Upper lobe of left lung (tissue), 6 donors: ENCODE measurements around the gene ZNF69. TPM values are rescaled to one million over a fixed set of nuclear protein-coding genes. Genes with fewer than 3 reads are reported as not detected.
"Not testable (repeated sequence)": the region's sequence is repeated elsewhere in the genome, so short reads cannot be mapped to it uniquely, and the experiment has no call there.

Source experiments
- ATAC-seq, 2 donors: fragments of 200-7000 bp; cut with Tn5 transposase; one replicate each; pipeline ENCODE4 v1.9.1; 2022; ENCODE audit warnings: mild to moderate bottlenecking in 2 of 2, moderate library complexity in 2 of 2; ENCODE audit not compliant: low FRiP score in 2 of 2
- DNase-seq, 2 donors: peaks; one replicate each; pipeline ENCODE4 v3.0.0-alpha.2; 2019 to 2020
- H3K27ac ChIP-seq, 4 donors: fragments of 200-600 bp; sonication (generic); one replicate each; pipeline ENCODE4 v1.5.1; 2016 to 2019
- H3K27me3 ChIP-seq, 4 donors: fragments of 200-600 bp; sonication (generic); one replicate each; pipeline ENCODE4 v1.5.1; 2017 to 2019
- H3K36me3 ChIP-seq, 4 donors: fragments of 200-600 bp; sonication (generic); one replicate each; pipeline ENCODE4 v1.5.1; 2016 to 2019
- H3K4me1 ChIP-seq, 4 donors: fragments of 200-600 bp; sonication (generic); one replicate each; pipeline ENCODE4 v1.5.1; 2018 to 2019
- H3K4me3 ChIP-seq, 4 donors: fragments of 200-600 bp; sonication (generic); one replicate each; pipeline ENCODE4 v1.5.1; 2017 to 2019; ENCODE audit warnings: mild to moderate bottlenecking in 2 of 4, moderate library complexity in 1 of 4
- H3K9me3 ChIP-seq, 4 donors: fragments of 200-600 bp; sonication (generic); one replicate each; pipeline ENCODE4 v1.5.1; 2018 to 2019
- EP300 ChIP-seq, 4 donors: sonication (generic); formaldehyde crosslinking; IDR thresholded peaks; one replicate each; pipeline ENCODE4 v1.5.1; 2017; ENCODE audit warnings: antibody characterized with exemption in 4 of 4, control low read depth in 2 of 4
- POLR2A ChIP-seq, 4 donors: fragments of 450-650 bp; IDR thresholded peaks; one replicate each; pipeline ENCODE4 v1.5.1; 2016 to 2017; ENCODE audit warnings: antibody characterized with exemption in 4 of 4, mild to moderate bottlenecking in 2 of 4
- POLR2AphosphoS5 ChIP-seq, 2 donors: sonication (generic); formaldehyde crosslinking; IDR thresholded peaks; one replicate each; pipeline ENCODE4 v1.5.1; 2017; ENCODE audit warnings: antibody characterized with exemption in 2 of 2
- WGBS, 2 donors: methylation state at CpG; one replicate each; pipeline ENCODE4 v1.1.5; 2017 to 2018; 5-methylcytosine and 5-hydroxymethylcytosine counted together
- total RNA-seq, 6 donors: library from RNA; depleted of rRNA in 4 of 6; stranded (reverse); fragments of >200 nt in 4 of 6; gene quantifications; one replicate each; pipeline versions ENCODE4 v1.1.0 to v1.2.1, GENCODE V29; 2016 to 2021
- TF ChIP-seq, protein P1 (sequence below), 6 experiments: fragments of 450-650 bp in 4 of 6; fragments of 200-600 bp in 2 of 6; sonication (generic) in 2 of 6; IDR thresholded peaks; one replicate each; pipeline ENCODE4 v1.5.1; 2016 to 2019; ENCODE audit warnings: antibody characterized with exemption in 6 of 6
- donor health status: DM: no; HTN: no; CAD: no; lungs with moderate emphysema.
- donor health status: DM: no; HTN: yes; CAD: no; lungs with severe emphysema.

ZNF69 gene
- total RNA-seq, 6 donors from 2014 or later = 10.1 to 29.3 (median 16.4) TPM

DNA sequence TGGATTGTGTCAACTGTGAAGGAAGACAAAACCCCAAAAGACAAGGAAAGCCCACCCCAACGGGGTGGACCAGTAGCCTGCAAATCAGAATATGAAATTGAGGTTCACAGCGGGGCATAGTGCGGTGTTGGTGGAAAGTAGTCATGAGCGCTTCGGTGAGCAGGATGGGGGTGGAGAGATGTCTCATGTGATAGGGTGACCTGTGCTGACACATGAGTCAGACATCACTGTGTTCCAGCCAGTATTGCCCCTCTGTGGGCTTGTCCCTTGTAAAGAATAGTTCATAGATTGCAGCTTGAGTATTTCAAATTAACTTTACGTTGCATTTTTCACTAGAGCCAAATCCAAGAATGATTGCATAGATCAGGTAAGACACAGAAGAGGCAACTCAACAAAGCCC is 7.3 kb downstream of the ZNF69 start:
- no peak for ATAC-seq
- no peak overlapping the region for H3K4me3 ChIP-seq
- no peaks in the 10 kb centered on the region for H3K4me1 ChIP-seq
- no peak for DNase-seq
- no peaks in the 10 kb centered on the region for H3K27me3 ChIP-seq
- H3K9me3 ChIP-seq = peaks cover under 1 to 22% (median 17%) of the 10 kb centered on the region in 4 donors
- WGBS, 2 donors = 95 to 96% methylated on average over 6 of the region's 6 CpGs
- H3K27ac ChIP-seq = no peak overlapping the region
- no peak for TF ChIP-seq POLR2A (IDR thresholded peaks at IDR 0.05)
- TF ChIP-seq, protein P1, sequence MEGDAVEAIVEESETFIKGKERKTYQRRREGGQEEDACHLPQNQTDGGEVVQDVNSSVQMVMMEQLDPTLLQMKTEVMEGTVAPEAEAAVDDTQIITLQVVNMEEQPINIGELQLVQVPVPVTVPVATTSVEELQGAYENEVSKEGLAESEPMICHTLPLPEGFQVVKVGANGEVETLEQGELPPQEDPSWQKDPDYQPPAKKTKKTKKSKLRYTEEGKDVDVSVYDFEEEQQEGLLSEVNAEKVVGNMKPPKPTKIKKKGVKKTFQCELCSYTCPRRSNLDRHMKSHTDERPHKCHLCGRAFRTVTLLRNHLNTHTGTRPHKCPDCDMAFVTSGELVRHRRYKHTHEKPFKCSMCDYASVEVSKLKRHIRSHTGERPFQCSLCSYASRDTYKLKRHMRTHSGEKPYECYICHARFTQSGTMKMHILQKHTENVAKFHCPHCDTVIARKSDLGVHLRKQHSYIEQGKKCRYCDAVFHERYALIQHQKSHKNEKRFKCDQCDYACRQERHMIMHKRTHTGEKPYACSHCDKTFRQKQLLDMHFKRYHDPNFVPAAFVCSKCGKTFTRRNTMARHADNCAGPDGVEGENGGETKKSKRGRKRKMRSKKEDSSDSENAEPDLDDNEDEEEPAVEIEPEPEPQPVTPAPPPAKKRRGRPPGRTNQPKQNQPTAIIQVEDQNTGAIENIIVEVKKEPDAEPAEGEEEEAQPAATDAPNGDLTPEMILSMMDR (IDR thresholded peaks at IDR 0.05) = no peak
- peaks cover 0 to 4% (median 0%) of the 10 kb centered on the region in 4 donors for H3K36me3 ChIP-seq

DNA sequence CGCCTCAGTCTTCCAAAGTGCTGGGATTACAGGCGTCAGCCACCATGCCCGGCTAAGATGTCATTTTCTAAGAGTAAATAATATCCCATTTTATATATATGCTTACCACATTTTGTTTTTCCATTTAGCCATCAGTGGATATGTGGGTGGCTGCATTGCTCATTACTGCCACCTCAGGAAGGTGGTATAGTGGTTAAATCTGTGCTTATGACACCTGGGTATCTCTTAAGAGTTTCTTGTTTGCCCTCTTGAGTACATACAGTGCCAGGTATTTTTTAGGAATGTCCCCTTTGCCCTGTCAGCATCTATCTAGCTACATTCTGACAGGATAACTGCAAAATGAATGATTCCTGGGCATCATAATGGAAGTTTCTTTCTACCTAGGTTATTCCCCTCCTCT is 14.6 kb downstream of the ZNF69 start:
- Histone ChIP-seq H3K36me3 (peaks cover 6 to 32% (median 26%) of the 10 kb centered on the region in 4 donors), H3K9me3 (peaks cover 43 to 89% (median 84%) of the 10 kb centered on the region in 4 donors), H3K4me3 (no peak overlapping the region), H3K27me3 (no peaks in the 10 kb centered on the region), H3K27ac (no peak overlapping the region), H3K4me1 (no peaks in the 10 kb centered on the region)
- no peak for DNase-seq
- TF ChIP-seq, protein P1 (IDR thresholded peaks at IDR 0.05) = no peak
- TF ChIP-seq EP300 (IDR thresholded peaks at IDR 0.05) (no peak), POLR2AphosphoS5 (IDR thresholded peaks at IDR 0.05) (no peak), POLR2A (IDR thresholded peaks at IDR 0.05) (no peak)
- WGBS, 2 donors = 96 to 98% methylated on average over 3 of the region's 3 CpGs
- no peak for ATAC-seq

DNA sequence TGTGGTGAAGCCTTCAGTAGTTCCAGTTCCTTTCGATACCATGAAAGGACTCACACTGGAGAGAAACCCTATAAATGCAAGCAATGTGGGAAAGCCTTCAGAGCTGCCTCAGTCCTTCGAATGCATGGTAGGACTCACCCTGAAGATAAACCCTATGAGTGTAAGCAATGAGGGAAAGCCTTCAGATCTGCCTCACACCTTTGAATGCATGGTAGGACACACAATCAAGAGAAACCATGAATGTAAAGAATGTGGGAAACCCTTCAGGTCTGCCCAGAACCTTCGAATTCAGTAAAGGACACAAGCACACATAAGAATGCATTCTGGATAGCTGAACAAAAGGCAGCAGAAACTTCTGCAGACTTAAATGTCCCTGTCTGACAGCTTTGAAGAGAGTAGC is 18.3 kb downstream of the ZNF69 start:
- H3K9me3 ChIP-seq = peaks cover 50 to 94% (median 91%) of the 10 kb centered on the region in 4 donors
- no peaks in the 10 kb centered on the region for H3K4me1 ChIP-seq
- H3K27me3 ChIP-seq = no peaks in the 10 kb centered on the region
- no peak overlapping the region for H3K27ac ChIP-seq
- H3K36me3 ChIP-seq = peaks cover 6 to 32% (median 26%) of the 10 kb centered on the region in 4 donors
- DNase-seq (no peak), ATAC-seq (no peak)
- TF ChIP-seq EP300 (IDR thresholded peaks at IDR 0.05) (no peak), POLR2A (IDR thresholded peaks at IDR 0.05) (no peak), POLR2AphosphoS5 (IDR thresholded peaks at IDR 0.05) (no peak)
- TF ChIP-seq, protein P1 (IDR thresholded peaks at IDR 0.05) = no peak
- whole genome bisulfite sequencing, 2 donors = 91 to 94% methylated on average over 3 of the region's 3 CpGs
- no peak overlapping the region for H3K4me3 ChIP-seq

DNA sequence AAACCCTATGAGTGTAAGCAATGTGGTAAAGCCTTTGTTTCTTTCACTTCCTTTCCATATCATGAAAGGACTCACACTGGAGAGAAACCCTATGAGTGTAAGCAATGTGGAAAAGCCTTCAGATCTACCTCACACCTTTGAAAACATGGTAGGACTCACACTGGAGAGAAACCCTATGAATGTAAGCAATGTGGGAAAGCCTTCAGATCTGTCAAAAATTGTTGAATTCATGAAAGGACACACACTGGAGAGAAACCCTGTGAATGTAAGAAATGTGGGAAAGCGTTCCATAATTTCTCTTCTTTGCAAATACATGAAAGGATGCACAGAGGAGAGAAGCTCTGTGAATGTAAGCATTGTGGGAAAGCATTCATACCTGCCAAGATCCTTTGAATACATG is 24.4 kb downstream of the ZNF69 start:
- H3K4me1 ChIP-seq, H3K36me3 ChIP-seq, H3K4me3 ChIP-seq, DNase-seq, ATAC-seq, H3K27me3 ChIP-seq, H3K27ac ChIP-seq: not testable (repeated sequence)
- 88 to 94% methylated on average over 1 of the region's 1 CpG for WGBS, 2 donors
- H3K9me3 ChIP-seq = peaks cover 43 to 86% (median 68%) of the 10 kb centered on the region in 4 donors

DNA sequence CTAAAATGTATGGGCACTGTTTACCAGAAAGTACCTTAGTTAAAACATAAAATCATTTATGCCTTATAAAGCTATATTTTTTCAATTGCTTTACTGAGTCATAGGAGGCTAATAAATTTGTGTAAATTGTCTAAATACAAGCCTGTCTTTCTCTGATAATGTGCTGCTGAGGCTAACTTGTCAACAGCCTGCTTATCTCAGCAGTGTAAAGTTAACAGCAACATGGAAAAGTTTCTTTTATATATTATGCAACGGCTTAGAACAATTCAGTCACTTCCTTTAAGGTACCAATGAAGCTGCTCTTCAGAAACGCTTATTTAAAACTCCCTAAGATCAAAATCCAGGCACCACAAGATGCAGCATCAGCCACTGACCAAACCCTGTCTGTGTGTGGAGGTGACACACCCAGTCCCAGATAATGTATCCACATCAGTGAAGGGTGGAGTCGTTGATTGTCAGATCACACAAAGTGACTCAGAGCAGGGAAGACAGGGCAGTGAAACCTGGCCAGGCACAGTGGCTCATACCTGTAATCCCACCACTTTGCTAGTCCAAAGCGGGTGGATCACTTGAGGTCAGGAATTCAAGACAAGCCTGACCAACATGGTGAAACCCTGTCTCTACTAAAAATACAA is 27.0 kb downstream of the ZNF69 start:
- ATAC-seq, H3K27me3 ChIP-seq, H3K36me3 ChIP-seq, H3K27ac ChIP-seq, DNase-seq, H3K4me1 ChIP-seq, H3K4me3 ChIP-seq: not testable (repeated sequence)
- WGBS, 2 donors = 89 to 98% methylated on average over 2 to 4 of the region's 4 CpGs
- peaks cover 27 to 60% (median 42%) of the 10 kb centered on the region in 4 donors for H3K9me3 ChIP-seq

DNA sequence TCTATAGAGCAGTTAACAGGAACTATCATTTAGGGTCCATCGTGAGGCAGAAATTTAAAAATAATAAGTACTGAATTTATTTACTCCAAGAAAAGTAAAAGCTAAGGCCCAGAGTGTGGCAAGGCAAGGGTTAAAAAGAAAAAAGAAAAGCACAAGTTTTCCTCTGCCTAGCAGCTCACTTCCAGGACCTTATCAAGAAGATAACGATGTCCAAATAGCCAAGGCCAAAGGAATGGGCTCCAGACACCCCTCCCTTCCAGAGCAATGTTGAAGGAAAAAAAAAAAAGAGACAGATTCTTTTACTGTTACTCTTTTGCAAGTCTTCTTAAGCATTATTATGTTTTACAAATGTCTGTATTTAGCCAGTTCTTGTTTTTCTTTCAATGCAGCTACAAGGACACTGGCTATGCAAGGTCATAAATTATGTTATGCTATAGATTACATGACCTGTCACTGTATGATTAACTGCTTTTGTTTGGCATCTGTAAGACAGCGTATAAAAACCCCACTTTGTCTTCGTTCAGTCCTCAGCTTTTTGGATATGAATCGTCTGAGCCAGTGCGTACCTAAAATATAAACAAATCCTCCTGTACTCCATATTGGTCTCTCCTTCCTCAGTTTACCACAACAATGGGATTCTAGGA is 34.4 kb downstream of the ZNF69 start:
- H3K36me3 ChIP-seq = no peaks in the 10 kb centered on the region
- no peak overlapping the region for H3K27ac ChIP-seq
- H3K4me1 ChIP-seq = peaks cover 17 to 27% (median 19%) of the 10 kb centered on the region in 4 donors
- ATAC-seq = no peak
- no peaks in the 10 kb centered on the region for H3K9me3 ChIP-seq
- WGBS, 2 donors = 47 to 55% methylated on average over 6 of the region's 6 CpGs
- DNase-seq = no peak
- no peaks in the 10 kb centered on the region for H3K27me3 ChIP-seq
- no peak overlapping the region for H3K4me3 ChIP-seq
- TF ChIP-seq EP300 (IDR thresholded peaks at IDR 0.05) (no peak), POLR2A (IDR thresholded peaks at IDR 0.05) (no peak), POLR2AphosphoS5 (IDR thresholded peaks at IDR 0.05) (no peak)
- TF ChIP-seq, protein P1 (IDR thresholded peaks at IDR 0.05) = no peak
